Endothelial cell of umbilical vein (primary cell): ENCODE results near the gene LAMB4. TPM values are rescaled to one million over a fixed set of nuclear protein-coding genes. Genes with fewer than 3 reads are reported as not detected.

Experiments
- BruUV-seq: library from RNA; stranded (reverse); fragments of 400-500 nt; replicated peaks from 2 replicates; lab custom pipeline; 2021; lab: Mats Ljungman, UMichigan
- CTCF ChIA-PET: fragments of 300-600, 350-600 bp; sonication (Branson Sonifier 250); formaldehyde crosslinking; loops from one replicate; lab custom pipeline; 2021; ENCODE audit warnings: antibody characterized with exemption, inconsistent platforms; lab: Charles Lee
- POLR2A ChIA-PET: fragments of 300-600, 350-600 bp; sonication (Branson Sonifier 250); formaldehyde crosslinking; loops from one replicate; lab custom pipeline; 2021; ENCODE audit warnings: antibody characterized with exemption, inconsistent platforms; lab: Charles Lee
- DNase-seq: peaks from one replicate; pipeline ENCODE4 v3.0.0-alpha.2; 2011; ENCODE audit warnings: low read depth, low spot score
- FAIRE-seq: peaks from 2 replicates; lab custom pipeline; 2011; peaks lifted over from hg19 to GRCh38; lab: Jason Lieb, UNC
- H2AFZ ChIP-seq: 2 replicates; pipeline ENCODE4 v1.6.0; 2012; ENCODE audit warnings: low read depth, low read length, control low read depth, inconsistent platforms
- H3K27ac ChIP-seq: 2 replicates; pipeline ENCODE4 v1.5.1; 2011; ENCODE audit warnings: low read depth, mild to moderate bottlenecking, control low read depth, low read length, moderate library complexity; ENCODE audit not compliant: insufficient read depth
- H3K27me3 ChIP-seq, 2 experiments: 2 replicates each; pipeline versions ENCODE4 v1.6.0 to v1.6.1; 2011; ENCODE audit warnings: low read length in 2 of 2, mixed read lengths in 1 of 2; ENCODE audit not compliant: control insufficient read depth in 2 of 2, insufficient read depth in 2 of 2
- H3K36me3 ChIP-seq, 2 experiments: 2 replicates in 1 of 2; 3 replicates in 1 of 2; pipeline ENCODE4 v1.5.1; 2011; ENCODE audit warnings: low read length in 2 of 2, mild to moderate bottlenecking in 1 of 2, moderate library complexity in 1 of 2; ENCODE audit not compliant: control insufficient read depth in 2 of 2, insufficient read depth in 2 of 2; ENCODE audit errors: extremely low read depth in 1 of 2
- H3K4me1 ChIP-seq: 3 replicates; pipeline ENCODE4 v1.5.1; 2011; ENCODE audit warnings: mild to moderate bottlenecking, low read length; ENCODE audit not compliant: control insufficient read depth, insufficient read depth; ENCODE audit errors: extremely low read depth
- H3K4me2 ChIP-seq: 2 replicates; pipeline ENCODE4 v1.6.1; 2011; ENCODE audit warnings: low read length, control low read depth, mixed read lengths; ENCODE audit not compliant: insufficient read depth
- H3K4me3 ChIP-seq, 3 experiments: fragments of 200-600 bp in 1 of 3; sonication (generic), shearing (Covaris generic) in 1 of 3; replicated peaks in 1 of 3; 2 replicates each; pipeline ENCODE4 v1.5.1; 2011 to 2016; ENCODE audit warnings: control low read depth in 3 of 3, low read length in 3 of 3, mild to moderate bottlenecking in 2 of 3, inconsistent platforms in 1 of 3, low read depth in 1 of 3, moderate library complexity in 1 of 3; ENCODE audit not compliant: insufficient read depth in 1 of 3
- H3K79me2 ChIP-seq: 2 replicates; pipeline ENCODE4 v1.6.0; 2012; ENCODE audit warnings: low read length, inconsistent platforms; ENCODE audit not compliant: control insufficient read depth, insufficient read depth
- H3K9ac ChIP-seq: replicated peaks from 2 replicates; pipeline ENCODE3; 2011; ENCODE audit warnings: low read length, control low read depth; ENCODE audit not compliant: insufficient read depth; ENCODE audit errors: extremely low read depth
- H3K9me1 ChIP-seq: replicated peaks from 3 replicates; pipeline ENCODE4 v1.6.0; 2011; ENCODE audit warnings: mild to moderate bottlenecking, low read length; ENCODE audit not compliant: control insufficient read depth, insufficient read depth; ENCODE audit errors: extremely low read depth
- H3K9me3 ChIP-seq: replicated peaks from 2 replicates; pipeline ENCODE4 v1.5.1; 2012; ENCODE audit warnings: low read length, inconsistent platforms; ENCODE audit not compliant: control insufficient read depth, insufficient read depth
- H4K20me1 ChIP-seq: replicated peaks from 2 replicates; pipeline ENCODE3; 2011; ENCODE audit warnings: mild to moderate bottlenecking, low read length; ENCODE audit not compliant: control insufficient read depth, insufficient read depth; ENCODE audit errors: extremely low read depth
- EZH2 ChIP-seq: IDR thresholded peaks from 2 replicates; pipeline ENCODE4 v1.6.1; 2012; ENCODE audit warnings: borderline replicate concordance, low read depth, mild to moderate bottlenecking, moderate library complexity, low read length, inconsistent platforms; ENCODE audit not compliant: severe bottlenecking
- FOS ChIP-seq: IDR thresholded peaks from 2 replicates; pipeline ENCODE4 v1.6.1; 2011; ENCODE audit warnings: mild to moderate bottlenecking, low read length, moderate library complexity, borderline replicate concordance; ENCODE audit not compliant: insufficient read depth
- GATA2 ChIP-seq: IDR thresholded peaks from 2 replicates; pipeline ENCODE4 v1.7.0; 2011; ENCODE audit warnings: low read depth, mild to moderate bottlenecking, moderate library complexity, mixed read lengths, low read length; ENCODE audit not compliant: insufficient read length, insufficient read depth
- JUN ChIP-seq: IDR thresholded peaks from 2 replicates; pipeline ENCODE4 v1.6.1; 2011; ENCODE audit warnings: borderline replicate concordance, low read depth; ENCODE audit not compliant: insufficient read length, insufficient read depth
- MYC ChIP-seq: IDR thresholded peaks from one replicate; pipeline ENCODE4 v1.6.1; 2011; ENCODE audit warnings: mild to moderate bottlenecking, low read depth, low read length
- POLR2A ChIP-seq: IDR thresholded peaks from 2 replicates; pipeline ENCODE4 v1.6.1; 2012; ENCODE audit warnings: low read depth, mild to moderate bottlenecking, control low read depth, low read length
- POLR2AphosphoS5 ChIP-seq: IDR thresholded peaks from 2 replicates; pipeline ENCODE4 v1.6.1; 2012; ENCODE audit warnings: low read depth, mild to moderate bottlenecking, control low read depth, low read length, moderate library complexity; ENCODE audit not compliant: insufficient read depth
- dilution Hi-C: fragments of 300-500 bp; cut with MboI; formaldehyde crosslinking; loops from one replicate; pipeline ENCODE4 v1.15.0; 2019; ENCODE audit warnings: low sequenced_read_pairs; ENCODE audit not compliant: extremely low pct_ligation_motif_present
- intact Hi-C: fragments of 100-400 bp; cut with micrococcal nuclease; formaldehyde crosslinking; loops from one replicate; pipeline ENCODE4 v1.10.0; 2022
- polyA plus RNA-seq, 4 experiments: library from polyadenylated mRNA; depleted of rRNA in 3 of 4; stranded (reverse) in 3 of 4; unstranded in 1 of 4; fragments of >200 nt; gene quantifications; 2 replicates each; pipeline versions ENCODE4 v1.2.1 to v1.2.3, GENCODE V29; 2011 to 2012; ENCODE audit warnings: missing spikeins in 1 of 4
- total RNA-seq: library from RNA; stranded (reverse); gene quantifications from 2 replicates; pipeline ENCODE4 v1.2.3, GENCODE V29; 2021
- TF ChIP-seq, protein P1 (sequence below), 2 donors: IDR thresholded peaks; 1 replicate in 1 of 2; 2 replicates in 1 of 2; pipeline ENCODE4 v1.5.1; 2011; ENCODE audit warnings: low read length in 2 of 2, mild to moderate bottlenecking in 2 of 2, moderate library complexity in 2 of 2, control low read depth in 1 of 2, inconsistent platforms in 1 of 2, low read depth in 1 of 2; ENCODE audit not compliant: insufficient read depth in 1 of 2; ENCODE audit errors: extremely low read depth in 1 of 2
- TF ChIP-seq, protein P2 (sequence below): IDR thresholded peaks from 2 replicates; pipeline ENCODE4 v1.6.1; 2011; ENCODE audit not compliant: insufficient read depth, insufficient read length

Gene LAMB4
- total and polyA plus RNA-seq, 2 donors (not counting 3 experiments of a cell fraction or from before 2014, with no cell fraction given): 0.15 to 0.20 TPM

DNA sequence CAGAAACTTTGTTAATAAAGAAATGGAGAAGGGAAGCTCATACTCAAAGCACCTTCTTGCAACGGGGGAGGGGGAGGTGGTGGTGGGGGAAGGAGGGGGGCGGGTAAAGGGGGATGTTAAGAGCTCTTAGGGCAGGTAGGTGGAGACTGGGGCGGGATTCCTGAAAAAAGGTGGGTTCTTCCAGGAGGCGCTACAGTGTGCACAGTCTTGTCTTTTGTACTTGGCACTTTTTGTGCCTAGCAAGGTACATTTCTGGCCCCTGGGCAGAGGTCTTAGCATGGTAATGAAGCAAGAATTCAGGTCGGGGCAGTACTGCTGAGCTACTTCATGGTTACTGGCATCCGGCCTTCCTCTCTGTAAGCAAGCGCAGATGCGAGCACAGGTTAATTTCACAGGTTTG, 15.2 kb upstream of the LAMB4 start:
- Histone ChIP-seq H2AFZ (no peak overlapping the region), H3K4me2 (no peak overlapping the region), H3K4me1 (no peaks in the 10 kb centered on the region), H3K36me3 (peaks cover 0 to 4% of the 10 kb centered on the region in 2 experiments), H3K9me3 (no peaks in the 10 kb centered on the region), H3K27ac (no peak overlapping the region), H3K79me2 (no peaks in the 10 kb centered on the region), H3K9me1 (no peaks in the 10 kb centered on the region), H4K20me1 (no peaks in the 10 kb centered on the region), H3K4me3 (no peak overlapping the region), H3K27me3 (no peaks in the 10 kb centered on the region), H3K9ac (no peak overlapping the region)
- ChIA-PET CTCF (interaction anchor here (0.7 to 3.9 kb wide), 33 partner anchors 11 to 352 kb away, joined by 3 to 47 read pairs (median 7); partner anchors contain the start of gene LAMB1), POLR2A (no interaction called here)
- no TSS peak for BruUV-seq
- TF ChIP-seq, protein P1, sequence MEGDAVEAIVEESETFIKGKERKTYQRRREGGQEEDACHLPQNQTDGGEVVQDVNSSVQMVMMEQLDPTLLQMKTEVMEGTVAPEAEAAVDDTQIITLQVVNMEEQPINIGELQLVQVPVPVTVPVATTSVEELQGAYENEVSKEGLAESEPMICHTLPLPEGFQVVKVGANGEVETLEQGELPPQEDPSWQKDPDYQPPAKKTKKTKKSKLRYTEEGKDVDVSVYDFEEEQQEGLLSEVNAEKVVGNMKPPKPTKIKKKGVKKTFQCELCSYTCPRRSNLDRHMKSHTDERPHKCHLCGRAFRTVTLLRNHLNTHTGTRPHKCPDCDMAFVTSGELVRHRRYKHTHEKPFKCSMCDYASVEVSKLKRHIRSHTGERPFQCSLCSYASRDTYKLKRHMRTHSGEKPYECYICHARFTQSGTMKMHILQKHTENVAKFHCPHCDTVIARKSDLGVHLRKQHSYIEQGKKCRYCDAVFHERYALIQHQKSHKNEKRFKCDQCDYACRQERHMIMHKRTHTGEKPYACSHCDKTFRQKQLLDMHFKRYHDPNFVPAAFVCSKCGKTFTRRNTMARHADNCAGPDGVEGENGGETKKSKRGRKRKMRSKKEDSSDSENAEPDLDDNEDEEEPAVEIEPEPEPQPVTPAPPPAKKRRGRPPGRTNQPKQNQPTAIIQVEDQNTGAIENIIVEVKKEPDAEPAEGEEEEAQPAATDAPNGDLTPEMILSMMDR (IDR thresholded peaks at IDR 0.05; ENCODE audit: extremely low read depth in 1 of 2, insufficient read depth in 1 of 2, low read depth in 1 of 2, low read length in 2 of 2): no peak
- TF ChIP-seq JUN (no peak), POLR2A (no peak), POLR2AphosphoS5 (no peak), MYC (no peak), EZH2 (no peak), FOS (no peak), GATA2 (no peak)
- TF ChIP-seq, protein P2, sequence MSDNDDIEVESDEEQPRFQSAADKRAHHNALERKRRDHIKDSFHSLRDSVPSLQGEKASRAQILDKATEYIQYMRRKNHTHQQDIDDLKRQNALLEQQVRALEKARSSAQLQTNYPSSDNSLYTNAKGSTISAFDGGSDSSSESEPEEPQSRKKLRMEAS: no peak
- dilution Hi-C loops: loop anchor here (5.0 kb wide), 1 partner anchor 143 kb away; the partner anchor contains the start of gene LAMB1
- DNase-seq (no peak), FAIRE-seq (no peak)
- intact Hi-C loops: loop anchor here (5.0 kb wide), 1 partner anchor 403 kb away; the partner anchor contains the start of gene CBLL1
